GM12872 (cell line): Measurements from ENCODE around the gene FNIP1.

ENCODE experiments used
- TF ChIP-seq, protein P1 (sequence below): IDR thresholded peaks from 3 replicates; pipeline ENCODE4 v1.5.1; 2011; ENCODE audit warnings: low read depth, mild to moderate bottlenecking, low read length, moderate library complexity; ENCODE audit not compliant: insufficient read depth

FNIP1 gene

DNA sequence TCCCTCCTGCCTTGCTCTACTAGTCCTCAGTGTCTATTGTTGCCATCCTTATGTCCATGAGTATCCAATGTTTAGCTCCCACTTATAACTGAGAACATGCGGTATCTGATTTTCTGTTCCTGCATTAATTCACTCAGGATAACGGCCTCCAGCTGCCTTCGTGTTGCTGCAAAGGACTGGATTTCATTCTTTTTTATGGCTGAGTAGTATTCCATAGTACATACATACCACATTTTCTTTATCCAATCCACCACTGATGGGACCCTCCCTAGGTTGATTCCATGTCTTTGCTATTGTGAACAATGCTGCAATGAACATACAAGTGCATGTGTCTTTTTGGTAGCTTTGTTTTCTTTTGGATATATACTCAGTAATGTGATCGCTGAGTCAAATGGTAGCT is 50.4 kb downstream of the FNIP1 start:
- TF ChIP-seq, protein P1, sequence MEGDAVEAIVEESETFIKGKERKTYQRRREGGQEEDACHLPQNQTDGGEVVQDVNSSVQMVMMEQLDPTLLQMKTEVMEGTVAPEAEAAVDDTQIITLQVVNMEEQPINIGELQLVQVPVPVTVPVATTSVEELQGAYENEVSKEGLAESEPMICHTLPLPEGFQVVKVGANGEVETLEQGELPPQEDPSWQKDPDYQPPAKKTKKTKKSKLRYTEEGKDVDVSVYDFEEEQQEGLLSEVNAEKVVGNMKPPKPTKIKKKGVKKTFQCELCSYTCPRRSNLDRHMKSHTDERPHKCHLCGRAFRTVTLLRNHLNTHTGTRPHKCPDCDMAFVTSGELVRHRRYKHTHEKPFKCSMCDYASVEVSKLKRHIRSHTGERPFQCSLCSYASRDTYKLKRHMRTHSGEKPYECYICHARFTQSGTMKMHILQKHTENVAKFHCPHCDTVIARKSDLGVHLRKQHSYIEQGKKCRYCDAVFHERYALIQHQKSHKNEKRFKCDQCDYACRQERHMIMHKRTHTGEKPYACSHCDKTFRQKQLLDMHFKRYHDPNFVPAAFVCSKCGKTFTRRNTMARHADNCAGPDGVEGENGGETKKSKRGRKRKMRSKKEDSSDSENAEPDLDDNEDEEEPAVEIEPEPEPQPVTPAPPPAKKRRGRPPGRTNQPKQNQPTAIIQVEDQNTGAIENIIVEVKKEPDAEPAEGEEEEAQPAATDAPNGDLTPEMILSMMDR, result no peak

DNA sequence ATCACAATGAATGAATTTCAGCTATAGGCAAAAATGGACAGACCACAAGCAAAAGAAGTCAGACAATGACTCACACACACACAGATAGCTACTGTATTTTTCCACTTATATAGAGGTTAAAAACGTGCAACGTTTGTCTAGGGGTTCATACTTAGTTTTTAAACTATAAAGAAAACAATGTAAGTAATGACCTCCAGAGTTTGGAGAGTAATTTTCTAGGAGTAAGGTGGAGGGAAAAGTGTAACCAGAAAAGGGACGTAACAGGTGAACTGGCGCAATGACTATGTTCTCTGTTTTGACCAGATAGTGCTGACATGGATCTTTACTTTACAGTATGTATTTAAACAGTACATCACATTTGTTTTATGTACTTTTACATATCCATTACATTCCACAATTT is 51.1 kb downstream of the FNIP1 start:
- TF ChIP-seq, protein P1, result no peak

DNA sequence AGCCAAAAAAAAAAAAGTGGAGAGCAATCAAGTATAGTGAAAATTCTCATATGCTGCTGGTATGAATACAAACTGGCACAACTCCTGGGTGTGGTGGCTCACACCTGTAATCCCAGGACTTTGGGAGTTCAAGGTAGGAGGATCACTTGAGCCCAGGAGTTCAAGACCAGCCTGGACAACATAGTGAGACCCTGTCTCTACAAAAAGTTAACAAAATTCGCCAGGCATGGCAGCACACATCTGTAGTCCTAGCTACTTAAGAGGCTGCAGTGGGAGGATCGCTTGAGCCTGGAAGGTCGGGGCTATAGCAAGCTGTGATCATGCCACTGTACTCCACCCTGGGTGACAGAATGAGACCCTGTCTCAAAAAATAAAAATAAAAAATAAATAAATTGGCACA is 51.7 kb downstream of the FNIP1 start:
- TF ChIP-seq, protein P1, result no peak

DNA sequence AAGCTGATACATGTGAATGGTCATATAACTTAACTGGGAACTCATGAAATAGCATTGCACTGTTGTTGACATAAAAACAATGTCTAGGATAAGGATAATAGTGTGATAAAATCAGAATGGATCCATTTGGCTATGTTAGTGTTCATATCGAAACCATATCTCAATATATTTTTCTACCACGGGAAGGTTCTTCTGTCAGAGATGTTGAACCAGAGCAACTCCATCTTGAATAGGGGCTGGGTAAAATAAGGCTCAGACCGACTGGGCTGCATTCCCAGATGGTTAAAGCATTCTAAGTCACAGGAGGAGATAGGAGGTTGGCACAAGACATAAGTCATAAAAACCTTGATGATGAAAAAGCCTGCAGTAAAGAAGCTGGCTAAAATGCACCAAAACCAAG is 56.3 kb downstream of the FNIP1 start:
- TF ChIP-seq, protein P1, result no peak

DNA sequence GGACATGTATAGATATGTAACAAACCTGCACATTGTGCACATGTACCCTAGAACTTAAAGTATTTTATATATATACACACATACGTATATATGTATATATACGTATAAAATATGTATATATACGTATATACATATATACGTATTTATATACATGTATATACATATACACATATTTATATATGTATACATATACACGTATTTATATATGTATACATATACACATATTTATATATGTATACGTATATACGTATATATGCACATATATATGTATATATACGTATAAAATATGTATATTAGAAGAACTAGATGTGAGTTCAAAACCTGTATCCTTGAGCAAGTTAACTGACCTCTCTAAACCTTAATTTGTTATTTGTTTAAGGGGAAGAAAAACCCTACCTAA is 61.4 kb downstream of the FNIP1 start:
- TF ChIP-seq, protein P1, result no peak

DNA sequence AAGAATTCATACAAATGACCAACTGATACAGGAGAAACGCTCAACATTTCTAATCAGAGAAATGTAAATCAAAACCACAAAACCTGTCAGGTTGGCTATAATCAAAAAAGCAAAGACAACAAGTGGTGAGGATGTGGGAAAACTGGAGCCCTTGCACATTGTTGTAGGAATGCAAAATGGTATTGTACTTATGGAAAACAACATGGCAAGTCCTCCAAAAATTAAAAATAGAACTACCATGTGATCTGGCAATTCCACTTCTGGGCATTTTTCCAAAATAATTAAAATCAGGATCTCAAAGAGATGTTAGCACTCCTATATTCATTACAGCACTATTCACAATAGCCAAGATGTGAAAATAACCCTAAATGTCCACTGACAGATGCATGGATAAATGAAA is 76.1 kb downstream of the FNIP1 start:
- TF ChIP-seq, protein P1, result no peak

DNA sequence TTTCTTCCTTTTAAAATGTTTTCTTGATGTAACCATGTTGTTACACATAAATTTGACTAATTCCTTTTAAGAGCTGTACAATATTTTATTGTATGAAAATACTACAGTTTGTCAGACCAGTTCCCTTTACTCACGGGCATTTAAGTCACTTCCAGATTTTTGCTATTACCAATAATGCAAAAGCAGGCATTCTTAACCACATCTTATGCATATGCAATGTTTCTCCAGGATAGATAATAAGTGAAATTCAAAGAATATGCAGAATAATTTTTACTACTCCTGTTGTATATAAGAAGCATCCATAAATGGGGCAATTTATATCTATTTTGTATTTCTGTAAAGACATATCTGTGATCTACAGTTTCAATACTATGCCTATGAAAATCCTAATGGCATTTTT is 77.3 kb downstream of the FNIP1 start:
- TF ChIP-seq, protein P1, result no peak
